ENCODE results near the gene AQP11. TPM values are rescaled to one million over a fixed set of nuclear protein-coding genes. Genes with fewer than 3 reads are reported as not detected.
"Not testable (repeated sequence)": the region's sequence is repeated elsewhere in the genome, so short reads cannot be mapped to it uniquely, and the experiment has no call there.

Gene AQP11
- total RNA-seq, 1 donor from 2014 or later, result 0.75 TPM

DNA sequence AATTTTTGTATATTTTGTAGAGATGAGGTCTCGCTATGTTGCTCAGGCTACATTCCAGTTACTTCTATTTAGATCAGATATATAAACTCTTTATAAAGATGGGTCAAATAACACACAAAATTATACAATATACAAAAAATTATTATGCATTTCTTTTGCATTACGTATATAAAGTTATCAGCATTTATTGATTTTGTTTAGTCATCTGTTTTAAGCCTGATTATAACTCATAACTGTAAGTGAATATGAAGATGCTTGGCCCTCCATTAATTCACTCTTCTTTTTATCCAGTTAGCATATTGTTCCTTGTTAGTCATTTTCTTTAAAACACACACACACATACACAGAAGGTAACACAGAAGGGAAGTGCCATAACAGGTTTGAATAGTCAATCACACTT lies 14.5 kb downstream of the AQP11 start:
- TF ChIP-seq, protein P1, sequence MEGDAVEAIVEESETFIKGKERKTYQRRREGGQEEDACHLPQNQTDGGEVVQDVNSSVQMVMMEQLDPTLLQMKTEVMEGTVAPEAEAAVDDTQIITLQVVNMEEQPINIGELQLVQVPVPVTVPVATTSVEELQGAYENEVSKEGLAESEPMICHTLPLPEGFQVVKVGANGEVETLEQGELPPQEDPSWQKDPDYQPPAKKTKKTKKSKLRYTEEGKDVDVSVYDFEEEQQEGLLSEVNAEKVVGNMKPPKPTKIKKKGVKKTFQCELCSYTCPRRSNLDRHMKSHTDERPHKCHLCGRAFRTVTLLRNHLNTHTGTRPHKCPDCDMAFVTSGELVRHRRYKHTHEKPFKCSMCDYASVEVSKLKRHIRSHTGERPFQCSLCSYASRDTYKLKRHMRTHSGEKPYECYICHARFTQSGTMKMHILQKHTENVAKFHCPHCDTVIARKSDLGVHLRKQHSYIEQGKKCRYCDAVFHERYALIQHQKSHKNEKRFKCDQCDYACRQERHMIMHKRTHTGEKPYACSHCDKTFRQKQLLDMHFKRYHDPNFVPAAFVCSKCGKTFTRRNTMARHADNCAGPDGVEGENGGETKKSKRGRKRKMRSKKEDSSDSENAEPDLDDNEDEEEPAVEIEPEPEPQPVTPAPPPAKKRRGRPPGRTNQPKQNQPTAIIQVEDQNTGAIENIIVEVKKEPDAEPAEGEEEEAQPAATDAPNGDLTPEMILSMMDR (IDR thresholded peaks at IDR 0.05; ENCODE audit: insufficient read depth, low read length, poor library complexity, severe bottlenecking), result no peak
- Histone ChIP-seq H3K36me3 (ENCODE audit: control insufficient read depth, insufficient read depth, low read length) (no peaks in the 10 kb centered on the region), H3K27me3 (ENCODE audit: control insufficient read depth, insufficient read depth, low read length) (no peaks in the 10 kb centered on the region), H3K4me3 (ENCODE audit: low read depth, low read length) (no peak overlapping the region)
- DNase-seq (ENCODE audit: low read depth), result no peak

DNA sequence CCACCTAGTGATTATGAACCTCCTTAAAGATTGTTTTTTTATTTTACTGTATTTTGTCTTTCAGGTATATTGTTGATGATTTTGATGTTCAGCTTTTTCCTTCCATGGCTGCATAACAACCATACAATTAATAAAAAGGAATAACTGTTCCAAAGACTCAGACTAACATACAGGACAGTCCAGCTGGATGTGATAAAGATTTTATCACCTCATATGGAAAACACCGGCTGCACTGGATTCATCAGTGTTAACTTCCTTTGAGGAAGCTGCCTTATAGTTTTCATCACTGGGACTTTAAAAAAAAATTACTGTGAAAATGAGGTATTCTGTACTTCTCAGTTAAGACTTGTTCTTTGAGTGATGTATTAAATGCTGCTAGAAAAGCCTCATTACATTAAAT lies 19.5 kb downstream of the AQP11 start:
- DNase-seq (ENCODE audit: low read depth), result no peak
- TF ChIP-seq, protein P1 (IDR thresholded peaks at IDR 0.05; ENCODE audit: insufficient read depth, low read length, poor library complexity, severe bottlenecking), result no peak
- H3K36me3 ChIP-seq (ENCODE audit: control insufficient read depth, insufficient read depth, low read length), result no peaks in the 10 kb centered on the region
- no peaks in the 10 kb centered on the region for H3K27me3 ChIP-seq (ENCODE audit: control insufficient read depth, insufficient read depth, low read length)
- H3K4me3 ChIP-seq (ENCODE audit: low read depth, low read length), result no peak overlapping the region

DNA sequence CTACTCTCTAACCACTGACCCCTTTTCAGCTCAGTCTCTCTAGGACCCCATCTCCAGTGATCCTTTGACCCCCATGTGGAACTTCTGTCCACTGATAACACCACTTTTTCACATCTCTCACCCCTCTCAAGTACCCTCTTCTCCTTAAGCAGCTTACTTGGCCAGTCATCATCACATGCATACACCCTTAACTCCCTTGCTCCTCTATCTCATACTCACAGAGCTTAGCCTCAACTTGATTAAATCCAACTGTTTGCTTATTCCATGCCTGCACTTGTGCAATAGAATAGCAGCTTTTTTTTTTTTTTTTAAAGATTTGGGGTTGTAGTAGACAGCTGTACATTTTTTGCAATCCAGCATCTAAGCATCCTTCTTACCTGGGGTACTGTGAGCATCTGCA lies 22.2 kb downstream of the AQP11 start:
- H3K27me3 ChIP-seq (ENCODE audit: control insufficient read depth, insufficient read depth, low read length), result no peaks in the 10 kb centered on the region
- TF ChIP-seq, protein P1 (IDR thresholded peaks at IDR 0.05; ENCODE audit: insufficient read depth, low read length, poor library complexity, severe bottlenecking), result no peak
- H3K36me3 ChIP-seq (ENCODE audit: control insufficient read depth, insufficient read depth, low read length), result no peaks in the 10 kb centered on the region
- no peak overlapping the region for H3K4me3 ChIP-seq (ENCODE audit: low read depth, low read length)
- DNase-seq (ENCODE audit: low read depth), result no peak

DNA sequence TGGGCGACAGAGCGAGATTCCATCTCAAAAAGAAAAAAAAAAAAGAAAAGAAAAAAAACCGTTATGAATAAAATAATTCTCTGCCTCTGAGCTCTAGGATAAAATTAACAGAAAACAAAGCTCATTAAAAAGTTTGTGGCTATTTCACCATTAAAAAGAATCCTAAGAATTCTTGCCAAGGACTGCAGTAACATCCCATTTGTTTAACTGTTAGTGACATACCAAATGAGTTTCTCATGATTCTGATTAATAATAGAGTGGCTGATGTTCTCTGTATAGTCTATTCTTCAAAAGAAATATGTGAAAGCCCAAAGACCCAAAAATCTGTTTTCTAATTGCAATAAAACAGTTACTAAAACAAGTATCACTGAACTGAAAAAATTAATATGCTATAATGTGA lies 28.1 kb downstream of the AQP11 start:
- no peak for DNase-seq (ENCODE audit: low read depth)
- Histone ChIP-seq H3K27me3 (ENCODE audit: control insufficient read depth, insufficient read depth, low read length) (no peaks in the 10 kb centered on the region), H3K36me3 (ENCODE audit: control insufficient read depth, insufficient read depth, low read length) (no peaks in the 10 kb centered on the region), H3K4me3 (ENCODE audit: low read depth, low read length) (no peak overlapping the region)
- TF ChIP-seq, protein P1 (IDR thresholded peaks at IDR 0.05; ENCODE audit: insufficient read depth, low read length, poor library complexity, severe bottlenecking), result no peak

DNA sequence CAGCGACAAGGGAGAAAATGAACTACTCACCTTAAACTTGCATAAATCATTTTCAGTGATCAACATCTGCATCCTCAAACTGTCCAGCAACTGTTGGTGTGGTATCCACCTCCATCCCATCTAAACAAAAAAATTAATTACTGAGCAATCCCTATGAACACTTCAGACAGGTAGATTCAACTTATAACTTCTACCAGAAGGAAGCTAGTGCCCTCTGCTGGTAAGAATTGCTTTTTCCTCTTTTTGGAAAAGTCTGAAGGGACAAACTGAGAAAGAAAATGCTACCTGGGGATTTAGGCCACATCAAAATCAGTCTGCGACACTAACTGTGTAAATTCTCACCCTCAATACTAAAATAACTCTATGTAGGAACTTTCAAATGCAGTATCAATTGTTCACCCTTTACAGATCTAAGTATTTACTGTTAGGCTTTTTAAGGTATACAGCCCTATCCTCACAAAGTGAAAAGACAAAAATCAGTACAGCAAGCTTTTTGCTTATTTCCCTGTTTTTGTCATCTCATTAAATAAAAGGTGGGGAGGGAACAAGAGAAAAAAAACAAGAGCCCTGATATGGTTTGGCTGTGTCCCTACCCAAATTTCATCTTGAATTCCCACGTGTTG lies 29.9 kb downstream of the AQP11 start:
- Histone ChIP-seq H3K36me3 (ENCODE audit: control insufficient read depth, insufficient read depth, low read length) (no peaks in the 10 kb centered on the region), H3K4me3 (ENCODE audit: low read depth, low read length) (no peak overlapping the region), H3K27me3 (ENCODE audit: control insufficient read depth, insufficient read depth, low read length) (no peaks in the 10 kb centered on the region)
- TF ChIP-seq, protein P1 (IDR thresholded peaks at IDR 0.05; ENCODE audit: insufficient read depth, low read length, poor library complexity, severe bottlenecking), result peak; percentile 72
- DNase-seq (ENCODE audit: low read depth), result peak; percentile 19

DNA sequence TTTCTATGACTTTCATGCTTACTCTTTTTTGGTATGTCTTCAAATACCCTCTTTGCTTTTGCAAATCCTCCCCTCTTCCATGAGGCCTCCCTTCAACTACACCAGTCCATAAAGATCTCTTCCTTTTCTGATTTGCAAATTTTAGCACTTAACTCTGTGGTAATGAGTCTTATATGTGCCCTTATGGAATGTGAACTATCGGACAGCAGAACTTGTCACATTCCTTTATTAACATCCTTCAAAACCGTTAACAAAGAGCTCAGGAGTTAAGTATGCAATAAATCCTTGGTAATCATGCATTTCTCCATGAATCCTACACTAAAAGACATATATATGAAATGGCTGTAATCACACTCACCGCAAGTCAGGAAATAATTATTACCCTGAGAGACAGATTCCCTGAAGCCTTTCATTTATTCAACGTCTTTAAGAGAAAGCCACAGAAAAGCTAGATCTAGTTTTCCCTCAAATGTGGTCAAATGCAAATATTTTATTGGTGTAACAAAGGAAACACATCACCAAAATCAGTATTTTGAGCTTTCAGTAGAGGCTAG lies 40.5 kb downstream of the AQP11 start:
- Histone ChIP-seq H3K36me3 (ENCODE audit: control insufficient read depth, insufficient read depth, low read length) (no peaks in the 10 kb centered on the region), H3K4me3 (ENCODE audit: low read depth, low read length) (no peak overlapping the region), H3K27me3 (ENCODE audit: control insufficient read depth, insufficient read depth, low read length) (no peaks in the 10 kb centered on the region)
- no peak for DNase-seq (ENCODE audit: low read depth)
- TF ChIP-seq, protein P1 (IDR thresholded peaks at IDR 0.05; ENCODE audit: insufficient read depth, low read length, poor library complexity, severe bottlenecking), result no peak

DNA sequence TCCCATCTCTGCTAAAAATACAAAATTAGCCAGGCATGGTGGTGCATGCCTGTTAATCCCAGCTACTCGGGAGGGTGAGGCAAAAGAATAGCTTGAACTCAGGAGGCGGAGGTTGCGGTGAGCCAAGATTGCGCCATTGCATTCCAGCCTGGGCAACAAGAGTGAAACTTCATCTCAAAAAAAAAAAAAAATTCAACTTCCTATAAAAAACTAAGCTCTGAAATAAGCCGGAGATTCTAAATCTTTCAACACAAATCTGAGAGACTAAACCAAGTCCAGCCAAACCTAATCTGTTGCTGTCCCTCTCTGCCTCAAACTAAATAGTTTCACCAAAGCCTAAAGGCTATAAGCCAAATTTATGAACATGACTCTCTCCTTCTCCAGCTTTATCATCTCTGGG lies 44.2 kb downstream of the AQP11 start:
- H3K36me3 ChIP-seq (ENCODE audit: control insufficient read depth, insufficient read depth, low read length); H3K4me3 ChIP-seq (ENCODE audit: low read depth, low read length); DNase-seq (ENCODE audit: low read depth); H3K27me3 ChIP-seq (ENCODE audit: control insufficient read depth, insufficient read depth, low read length): not testable (repeated sequence)

Data from kidney epithelial cell (primary cell).